ENCODE measurements around the gene IL34. TPM values are rescaled to one million over a fixed set of nuclear protein-coding genes. Genes with fewer than 3 reads are reported as not detected.

Gene IL34
- polyA plus RNA-seq, 1 of the 3 experiments (the other 2 are of a cell fraction) = 0.18 TPM

GRCh38 chr16:70699696-70700095, 53.3 kb downstream of the IL34 start (continued):
- no peak for TF ChIP-seq CTCF (IDR thresholded peaks at IDR 0.05)
- TF ChIP-seq SIN3A (IDR thresholded peaks at IDR 0.05; ENCODE audit: borderline replicate concordance, low read depth, low read length) = no peak
- no peak for TF ChIP-seq FOSL2 (IDR thresholded peaks at IDR 0.05; ENCODE audit: borderline replicate concordance, low read depth)
- TF ChIP-seq JUND (IDR thresholded peaks at IDR 0.05) = no peak
- TF ChIP-seq TCF12 (IDR thresholded peaks at IDR 0.05) = no peak

GRCh38 chr16:70700101-70701020, 54.0 kb downstream of the IL34 start:
- no peak for TF ChIP-seq NFIC (IDR thresholded peaks at IDR 0.05; ENCODE audit: borderline replicate concordance)
- TF ChIP-seq TEAD4 (IDR thresholded peaks at IDR 0.05; ENCODE audit: borderline replicate concordance, insufficient read depth) = no peak
- no peak for TF ChIP-seq CHD2 (IDR thresholded peaks at IDR 0.05; ENCODE audit: low read length, partially characterized antibody)
- no peak for TF ChIP-seq CTCF (IDR thresholded peaks at IDR 0.05)
- no peak for TF ChIP-seq SMC3 (IDR thresholded peaks at IDR 0.05; ENCODE audit: low read depth, low read length)
- TF ChIP-seq POLR2AphosphoS5 (IDR thresholded peaks at IDR 0.05; ENCODE audit: low read depth, low read length) = no peak
- no peak for TF ChIP-seq MXI1 (IDR thresholded peaks at IDR 0.05; ENCODE audit: low read depth, low read length)
- no peak for TF ChIP-seq REST (IDR thresholded peaks at IDR 0.05; ENCODE audit: low read depth, low read length)
- no peak for TF ChIP-seq IRF3 (IDR thresholded peaks at IDR 0.05; ENCODE audit: low read depth, low read length)
- TF ChIP-seq JUND (IDR thresholded peaks at IDR 0.05) = no peak
- TF ChIP-seq RCOR1 (IDR thresholded peaks at IDR 0.05; ENCODE audit: low read length) = no peak
- no peak for TF ChIP-seq MEF2A (IDR thresholded peaks at IDR 0.05; ENCODE audit: borderline replicate concordance, low read depth)
- TF ChIP-seq RAD21 (IDR thresholded peaks at IDR 0.05; ENCODE audit: low read length) = no peak
- no peak for TF ChIP-seq SIN3A (IDR thresholded peaks at IDR 0.05; ENCODE audit: borderline replicate concordance, low read depth, low read length)
- no peaks in the 10 kb centered on the region for H3K9me2 ChIP-seq
- no peaks in the 10 kb centered on the region for H3K27me3 ChIP-seq (ENCODE audit: insufficient read depth)
- peaks cover 45 to 83% of the 10 kb centered on the region in 2 experiments; a peak in 3 of 4 replicates for H3K4me1 ChIP-seq (ENCODE audit: control insufficient read depth in 1 of 2, insufficient read depth in 2 of 2, low read depth in 1 of 2, low read length in 1 of 2)
- H3K4me2 ChIP-seq = no peak overlapping the region
- H3K9ac ChIP-seq = no peak overlapping the region
- no peaks in the 10 kb centered on the region for H3K79me2 ChIP-seq (ENCODE audit: insufficient read depth)
- H2AFZ ChIP-seq (ENCODE audit: low read depth) = no peak overlapping the region
- no peaks in the 10 kb centered on the region for H3K36me3 ChIP-seq (replicated peaks in 1 of 2; ENCODE audit: control insufficient read depth in 1 of 2, insufficient read depth in 2 of 2, low read length in 1 of 2)
- peak overlapping the region in 1 of 2 experiments; percentile 96; a peak in 1 of 4 replicates for H3K27ac ChIP-seq (ENCODE audit: low read depth in 2 of 2, low read length in 1 of 2)
- H4K20me1 ChIP-seq (ENCODE audit: insufficient read depth) = no peaks in the 10 kb centered on the region
- WGBS (ENCODE audit: low lambda C conversion rate) = 95% methylated on average over 23 of the region's 30 CpGs
- ChIA-PET POLR2A (interaction anchor here (0.6 to 0.8 kb wide), 2 partner anchors 17 to 39 kb away, joined by 3 read pairs; no protein-coding TSS in a partner anchor), CTCF (interaction anchor here (0.8 to 1.7 kb wide), 2 partner anchors 10 to 100 kb away, joined by 3 read pairs; no protein-coding TSS in a partner anchor)
- no peak for DNase-seq
- H3K4me3 ChIP-seq (ENCODE audit: low read depth in 2 of 2, low read length in 1 of 2) = no peak overlapping the region
- no peaks in the 10 kb centered on the region for H3K9me3 ChIP-seq
- peaks cover 17% of the 10 kb centered on the region for H3F3A ChIP-seq (replicated peaks; ENCODE audit: insufficient read depth)

Measured in SK-N-SH (cell line).